Calu3 (cell line): ENCODE measurements around the gene SLC39A12. TPM values are rescaled to one million over a fixed set of nuclear protein-coding genes. Genes with fewer than 3 reads are reported as not detected.

ENCODE experiments used
- BruUV-seq: library from RNA; stranded (reverse); fragments of 400-500 nt; replicated peaks from 2 replicates; lab custom pipeline; 2021; lab: Mats Ljungman, UMichigan
- CTCF ChIA-PET: fragments of 300-600 bp; sonication (Branson Sonifier 250); formaldehyde crosslinking; loops from one replicate; lab custom pipeline; 2022; ENCODE audit warnings: antibody characterized with exemption; lab: Charles Lee
- DNase-seq: peaks from one replicate; pipeline ENCODE4 v3.0.0; 2022
- H3K27ac Mint-ChIP-seq: one replicate; pipeline ENCODE4 v1.8.0; 2022; ENCODE audit warnings: mixed read lengths; ENCODE audit not compliant: unreplicated experiment
- H3K27me3 Mint-ChIP-seq: one replicate; pipeline ENCODE4 v1.8.0; 2022; ENCODE audit warnings: mixed read lengths; ENCODE audit not compliant: unreplicated experiment
- H3K36me3 Mint-ChIP-seq: one replicate; pipeline ENCODE4 v1.8.0; 2022; ENCODE audit warnings: mild to moderate bottlenecking, moderate library complexity, mixed read lengths; ENCODE audit not compliant: insufficient read depth, unreplicated experiment
- H3K4me1 Mint-ChIP-seq: one replicate; pipeline ENCODE4 v1.8.0; 2022; ENCODE audit warnings: mild to moderate bottlenecking, low read depth, mixed read lengths; ENCODE audit not compliant: unreplicated experiment
- H3K4me3 Mint-ChIP-seq: one replicate; pipeline ENCODE4 v1.8.0; 2022; ENCODE audit warnings: mild to moderate bottlenecking, low read depth, moderate library complexity, mixed read lengths; ENCODE audit not compliant: unreplicated experiment
- H3K9me3 Mint-ChIP-seq: one replicate; pipeline ENCODE4 v1.8.0; 2022; ENCODE audit warnings: low read depth, mixed read lengths; ENCODE audit not compliant: unreplicated experiment
- CTCF ChIP-seq: fragments of 200-600 bp; IDR thresholded peaks from one replicate; pipeline ENCODE4 v1.8.0; 2022; ENCODE audit warnings: antibody characterized with exemption; ENCODE audit not compliant: unreplicated experiment
- intact Hi-C: fragments of 100-400 bp; cut with micrococcal nuclease; formaldehyde crosslinking; loops from one replicate; pipeline ENCODE4 v1.10.0; 2022; ENCODE audit not compliant: unreplicated experiment
- total RNA-seq: library from RNA; stranded (reverse); gene quantifications from 2 replicates; pipeline ENCODE4 v1.2.3, GENCODE V29; 2022

SLC39A12 gene
- total RNA-seq, 1 experiment from 2014 or later = not detected

- BruUV-seq = no TSS peak
- Mint-ChIP-seq H3K27ac (no peak overlapping the region), H3K36me3 (no peaks in the 10 kb centered on the region), H3K4me1 (no peaks in the 10 kb centered on the region), H3K4me3 (peak overlapping the region; percentile 24), H3K9me3 (no peaks in the 10 kb centered on the region), H3K27me3 (peaks cover 36% of the 10 kb centered on the region)
- TF ChIP-seq CTCF = no peak
- intact Hi-C loops = no loop called here
- no peak for DNase-seq
- CTCF ChIA-PET = no interaction called here
Measured at GRCh38 chr10:18005781-18006456, 54.2 kb downstream of the SLC39A12 start.

- intact Hi-C loops = no loop called here
- Mint-ChIP-seq H3K4me3 (no peak overlapping the region), H3K9me3 (no peaks in the 10 kb centered on the region), H3K36me3 (no peaks in the 10 kb centered on the region), H3K4me1 (no peaks in the 10 kb centered on the region), H3K27ac (no peak overlapping the region), H3K27me3 (peaks cover 42% of the 10 kb centered on the region)
- CTCF ChIA-PET = no interaction called here
- DNase-seq = no peak
- TF ChIP-seq CTCF = no peak
- BruUV-seq = no TSS peak
Measured at GRCh38 chr10:18008986-18009385, 57.3 kb downstream of the SLC39A12 start.

- intact Hi-C loops = no loop called here
- Mint-ChIP-seq H3K36me3 (no peaks in the 10 kb centered on the region), H3K4me1 (no peaks in the 10 kb centered on the region), H3K4me3 (no peak overlapping the region), H3K9me3 (no peaks in the 10 kb centered on the region), H3K27ac (no peak overlapping the region), H3K27me3 (peaks cover 42% of the 10 kb centered on the region)
- no peak for TF ChIP-seq CTCF
- CTCF ChIA-PET = no interaction called here
- DNase-seq = no peak
- no TSS peak for BruUV-seq
Measured at GRCh38 chr10:18010050-18010449, 58.3 kb downstream of the SLC39A12 start.

GRCh38 chr10:18020523-18020922 lies 68.8 kb downstream of the SLC39A12 start:
- intact Hi-C loops = no loop called here
- CTCF ChIA-PET = no interaction called here
- Mint-ChIP-seq H3K9me3 (peaks cover 12% of the 10 kb centered on the region), H3K4me3 (no peak overlapping the region), H3K27ac (no peak overlapping the region), H3K27me3 (no peaks in the 10 kb centered on the region), H3K4me1 (no peaks in the 10 kb centered on the region), H3K36me3 (no peaks in the 10 kb centered on the region)
- DNase-seq = no peak
- BruUV-seq = no TSS peak
- TF ChIP-seq CTCF = no peak
